ENCODE measurements around the gene DSCAM.

DNA sequence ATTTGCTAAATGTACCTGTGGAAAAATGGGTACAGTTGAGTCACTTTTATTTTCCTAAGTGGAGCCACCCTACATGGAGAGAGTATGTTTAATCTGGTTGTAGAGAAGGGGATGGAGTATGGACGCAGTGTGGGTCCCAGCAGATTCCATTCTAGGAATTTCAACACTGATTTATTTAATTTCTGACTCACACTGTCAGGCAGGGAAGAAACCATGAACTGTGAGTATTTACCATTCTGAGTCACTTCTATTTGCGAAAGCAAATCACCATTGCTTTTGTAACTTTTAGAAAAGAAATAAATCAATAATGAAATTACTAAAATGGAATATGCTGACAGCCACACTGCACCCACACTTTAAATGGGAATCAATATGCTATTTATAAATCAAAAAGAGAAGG lies 339.0 kb downstream of the DSCAM start:
- TF ChIP-seq TAF1 (IDR thresholded peaks at IDR 0.05; ENCODE audit: borderline replicate concordance, insufficient read depth, low read length) (no peak), SIN3A (IDR thresholded peaks at IDR 0.05; ENCODE audit: borderline replicate concordance, insufficient read depth, low read length) (no peak), POLR2AphosphoS5 (IDR thresholded peaks at IDR 0.05; ENCODE audit: low read depth, low read length) (no peak)

Measured in PFSK-1 (cell line).